ENCODE measurements around the gene ALKBH4.

GRCh38 chr7:102413611-102414010 lies 51.1 kb downstream of the ALKBH4 start:
- TF ChIP-seq POLR2A (IDR thresholded peaks at IDR 0.05): no peak
- TF ChIP-seq, protein P1, sequence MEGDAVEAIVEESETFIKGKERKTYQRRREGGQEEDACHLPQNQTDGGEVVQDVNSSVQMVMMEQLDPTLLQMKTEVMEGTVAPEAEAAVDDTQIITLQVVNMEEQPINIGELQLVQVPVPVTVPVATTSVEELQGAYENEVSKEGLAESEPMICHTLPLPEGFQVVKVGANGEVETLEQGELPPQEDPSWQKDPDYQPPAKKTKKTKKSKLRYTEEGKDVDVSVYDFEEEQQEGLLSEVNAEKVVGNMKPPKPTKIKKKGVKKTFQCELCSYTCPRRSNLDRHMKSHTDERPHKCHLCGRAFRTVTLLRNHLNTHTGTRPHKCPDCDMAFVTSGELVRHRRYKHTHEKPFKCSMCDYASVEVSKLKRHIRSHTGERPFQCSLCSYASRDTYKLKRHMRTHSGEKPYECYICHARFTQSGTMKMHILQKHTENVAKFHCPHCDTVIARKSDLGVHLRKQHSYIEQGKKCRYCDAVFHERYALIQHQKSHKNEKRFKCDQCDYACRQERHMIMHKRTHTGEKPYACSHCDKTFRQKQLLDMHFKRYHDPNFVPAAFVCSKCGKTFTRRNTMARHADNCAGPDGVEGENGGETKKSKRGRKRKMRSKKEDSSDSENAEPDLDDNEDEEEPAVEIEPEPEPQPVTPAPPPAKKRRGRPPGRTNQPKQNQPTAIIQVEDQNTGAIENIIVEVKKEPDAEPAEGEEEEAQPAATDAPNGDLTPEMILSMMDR (IDR thresholded peaks at IDR 0.05): no peak
- no peak for TF ChIP-seq POLR2AphosphoS5 (IDR thresholded peaks at IDR 0.05)

Measured in suprapubic skin (tissue), 4 donors.